ENCODE measurements around the gene KIF1B.
A peak's percentile ranks its signal among the peaks of the same experiment; 100 is the strongest.
"Not testable (repeated sequence)": the region's sequence is repeated elsewhere in the genome, so short reads cannot be mapped to it uniquely, and the experiment has no call there.

KIF1B gene

GRCh38 chr1:10387677-10388386 is 177.5 kb downstream of the KIF1B start:
- no peak for DNase-seq (ENCODE audit: low spot score)

- DNase-seq (ENCODE audit: low spot score), result no peak
Measured at GRCh38 chr1:10388387-10388715, 178.0 kb downstream of the KIF1B start.

DNA sequence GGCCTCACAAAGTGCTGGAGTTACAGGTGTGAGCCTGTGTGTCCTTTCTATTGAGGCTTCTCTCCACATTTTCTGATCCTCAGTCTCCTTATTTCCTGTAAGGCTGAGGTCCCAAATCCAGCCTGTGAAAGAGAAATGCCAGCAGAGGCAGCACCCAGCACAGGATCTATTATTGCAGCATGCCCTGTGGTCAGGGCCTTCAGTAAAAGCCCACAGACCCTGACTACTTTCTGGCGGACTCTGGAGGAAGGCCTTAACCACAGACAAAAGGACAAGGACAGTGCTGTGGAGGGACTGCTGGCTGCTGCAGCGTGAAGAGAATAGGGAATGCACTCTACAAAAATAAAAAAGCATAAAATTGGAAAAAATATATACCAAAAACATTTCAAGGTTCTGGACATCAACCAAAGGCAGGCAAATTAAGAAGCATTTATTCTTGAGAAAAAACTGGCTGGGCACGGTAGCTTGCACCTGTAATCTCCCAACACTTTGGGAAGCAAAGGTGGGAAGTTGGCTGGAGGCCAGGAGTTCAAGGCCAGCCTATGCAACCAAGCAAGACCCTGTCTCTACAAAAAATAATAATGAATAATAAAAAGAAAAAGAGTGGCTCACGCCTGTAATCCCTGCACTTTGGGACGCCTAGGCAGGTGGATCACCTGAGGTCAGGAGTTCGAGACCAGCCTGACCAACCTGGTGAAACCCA is 179.1 kb downstream of the KIF1B start:
- DNase-seq (ENCODE audit: low spot score), result no peak

DNA sequence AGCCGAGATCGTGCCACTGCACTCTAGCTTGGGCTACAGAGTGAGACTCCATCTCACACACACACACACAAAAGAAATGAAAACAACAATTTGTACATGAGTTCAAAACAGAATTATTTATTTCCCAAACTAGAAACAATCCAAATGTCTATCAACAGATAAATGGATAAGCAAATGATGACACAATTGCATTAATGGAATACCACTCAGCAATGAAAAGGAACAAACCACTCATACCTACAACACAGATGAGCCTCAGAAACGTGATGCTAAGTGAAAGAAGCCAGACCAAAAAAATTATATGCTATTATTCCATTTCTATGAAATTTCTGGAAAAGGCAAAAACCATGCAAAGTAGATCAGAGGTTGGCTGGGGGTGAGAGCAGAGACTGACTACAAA is 186.5 kb downstream of the KIF1B start:
- DNase-seq (ENCODE audit: low spot score), result no peak

GRCh38 chr1:10398278-10398733 is 187.9 kb downstream of the KIF1B start:
- DNase-seq (ENCODE audit: low spot score), result no peak

- peak; percentile 96 for DNase-seq (ENCODE audit: low spot score)
Measured at GRCh38 chr1:10398734-10399443, 188.5 kb downstream of the KIF1B start, which contains the start of gene PGD. PGD (plus strand) TSS chr1:10399064; CDS start chr1:10399118, 54 bp downstream.

DNA sequence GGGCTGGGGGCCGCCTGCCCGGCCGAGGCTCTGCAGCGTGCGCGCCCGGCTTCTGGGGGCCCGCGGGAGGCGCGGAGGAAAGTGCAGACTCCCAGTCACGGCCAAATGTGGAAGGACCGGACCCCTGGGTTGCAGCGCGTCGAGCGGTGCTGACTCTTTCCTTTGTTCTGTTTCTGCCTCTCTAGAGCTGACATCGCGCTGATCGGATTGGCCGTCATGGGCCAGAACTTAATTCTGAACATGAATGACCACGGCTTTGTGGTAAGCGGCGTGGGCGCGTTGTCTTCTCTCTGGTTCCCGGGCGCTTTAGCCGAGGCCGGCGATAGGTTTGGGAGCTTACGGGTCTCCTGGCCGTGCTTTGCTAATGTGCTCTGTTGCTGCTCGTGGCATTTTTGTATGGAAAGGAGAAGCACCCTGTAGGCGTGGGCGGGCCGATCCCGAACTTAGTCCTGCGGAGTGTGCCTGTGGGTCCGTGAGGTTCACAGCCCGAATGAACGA is 189.1 kb downstream of the KIF1B start:
- no peak for DNase-seq (ENCODE audit: low spot score)

DNA sequence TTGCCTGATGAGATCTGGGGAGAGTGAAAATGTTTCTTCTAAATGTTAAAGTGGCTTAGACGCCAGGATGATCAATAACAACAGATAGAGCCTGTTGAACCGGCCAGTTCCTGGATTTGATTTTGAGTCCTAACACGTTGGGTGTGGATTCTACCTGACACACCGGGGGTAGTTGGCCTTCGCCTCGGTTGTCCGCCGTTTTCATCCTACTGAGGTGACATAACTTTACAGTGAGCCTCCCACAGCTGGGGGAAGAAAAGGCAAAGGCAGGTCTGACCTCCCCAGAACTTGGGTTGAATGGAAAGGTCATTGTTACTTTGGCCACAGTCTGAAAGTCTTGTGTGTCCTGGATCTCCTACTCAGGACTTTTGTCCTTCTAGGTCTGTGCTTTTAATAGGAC is 189.6 kb downstream of the KIF1B start:
- no peak for DNase-seq (ENCODE audit: low spot score)

- no peak for DNase-seq (ENCODE audit: low spot score)
Measured at GRCh38 chr1:10401281-10401680, 190.9 kb downstream of the KIF1B start.

- no peak for DNase-seq (ENCODE audit: low spot score)
Measured at GRCh38 chr1:10402729-10403274, 192.4 kb downstream of the KIF1B start.

DNA sequence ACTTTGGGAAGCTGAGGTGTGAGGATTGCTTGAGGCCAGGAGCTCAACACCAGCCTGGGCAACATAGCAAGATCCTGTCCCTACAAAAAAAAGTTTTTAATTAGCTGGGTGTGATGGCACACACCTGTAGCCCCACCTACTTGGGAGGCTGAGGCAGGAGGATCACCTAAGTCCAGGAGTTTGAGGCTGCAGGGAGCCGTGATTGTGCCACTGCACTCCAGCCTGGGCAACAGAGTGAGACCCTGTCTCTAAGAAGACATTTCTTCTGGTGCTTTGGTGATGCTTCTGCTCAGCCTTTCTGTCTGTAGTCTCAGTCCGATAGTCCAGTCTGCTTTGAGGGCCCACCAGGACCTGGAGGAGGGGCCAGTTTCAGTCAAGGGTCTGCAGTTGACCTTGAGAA is 196.8 kb downstream of the KIF1B start:
- DNase-seq (ENCODE audit: low spot score), result no peak

DNA sequence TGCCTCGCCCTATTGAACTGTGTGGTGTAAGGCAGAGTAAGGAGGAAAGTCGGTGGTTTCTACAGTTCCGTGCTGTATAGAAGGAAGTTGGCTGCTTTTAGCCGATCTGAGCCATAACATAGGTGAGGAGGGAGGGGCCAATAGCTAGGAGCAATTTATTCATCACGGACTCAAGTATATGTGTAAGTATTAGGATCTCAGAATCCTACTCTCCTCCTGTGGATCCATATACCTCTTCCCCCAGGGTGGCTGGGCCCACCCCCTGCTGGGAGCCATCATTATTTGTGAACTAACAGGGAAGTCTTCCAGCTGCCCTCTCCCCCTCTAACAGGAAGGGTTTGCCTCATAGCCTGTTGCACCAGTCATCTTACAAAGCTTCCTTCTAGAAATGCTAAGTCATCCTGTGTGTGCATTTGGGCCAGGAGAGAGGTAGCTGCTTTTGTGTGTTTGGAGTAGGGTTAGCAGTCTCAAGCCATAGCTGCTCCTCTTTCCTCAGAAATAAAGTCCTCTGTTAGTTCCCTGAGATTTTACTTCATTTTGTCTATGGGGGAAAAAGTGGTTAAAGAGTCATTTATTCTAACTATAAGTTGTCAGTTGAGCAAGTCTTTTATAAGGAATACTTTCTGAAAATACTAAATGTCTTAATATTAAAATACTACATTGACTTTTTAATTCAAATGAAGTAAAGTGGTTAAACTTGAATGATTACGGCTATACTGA is 205.0 kb downstream of the KIF1B start:
- DNase-seq (ENCODE audit: low spot score), result no peak

DNA sequence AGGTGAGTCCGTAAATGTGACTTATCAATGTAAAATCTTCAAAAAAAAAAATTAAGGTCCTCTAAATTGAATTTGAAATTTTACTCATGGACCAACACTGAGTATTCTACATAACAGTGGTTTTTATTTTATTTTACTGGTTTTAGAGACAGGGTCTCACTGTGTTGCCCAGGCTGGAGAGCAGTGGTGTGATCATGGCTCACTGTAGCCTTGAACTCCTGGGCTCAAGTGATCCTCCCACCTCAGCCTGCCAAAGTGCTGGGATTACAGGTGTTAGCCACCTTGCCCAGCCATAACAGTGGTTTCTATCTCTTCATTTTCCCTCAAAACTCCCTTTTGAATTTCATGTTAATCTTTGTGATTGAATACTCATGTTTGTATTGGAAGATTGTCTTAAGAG is 205.6 kb downstream of the KIF1B start:
- DNase-seq (ENCODE audit: low spot score), result not testable (repeated sequence)

DNA sequence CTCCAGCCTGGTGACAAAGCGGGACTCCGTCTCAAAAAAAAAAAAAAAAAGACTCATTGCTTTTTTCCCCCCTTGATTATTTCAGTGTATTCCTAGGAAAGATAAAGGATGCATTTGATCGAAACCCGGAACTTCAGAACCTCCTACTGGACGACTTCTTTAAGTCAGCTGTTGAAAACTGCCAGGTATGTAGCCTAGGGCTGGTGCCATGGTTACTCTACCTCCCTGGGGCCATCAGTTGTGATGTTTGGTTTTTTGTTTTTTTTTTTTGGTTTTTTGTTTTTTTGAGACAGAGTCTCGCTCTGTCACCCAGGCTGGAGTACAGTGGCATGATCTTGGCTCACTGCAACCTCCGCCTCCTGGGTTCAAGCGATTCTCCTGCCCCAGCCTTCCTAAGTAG is 208.4 kb downstream of the KIF1B start:
- DNase-seq (ENCODE audit: low spot score), result not testable (repeated sequence)

DNA sequence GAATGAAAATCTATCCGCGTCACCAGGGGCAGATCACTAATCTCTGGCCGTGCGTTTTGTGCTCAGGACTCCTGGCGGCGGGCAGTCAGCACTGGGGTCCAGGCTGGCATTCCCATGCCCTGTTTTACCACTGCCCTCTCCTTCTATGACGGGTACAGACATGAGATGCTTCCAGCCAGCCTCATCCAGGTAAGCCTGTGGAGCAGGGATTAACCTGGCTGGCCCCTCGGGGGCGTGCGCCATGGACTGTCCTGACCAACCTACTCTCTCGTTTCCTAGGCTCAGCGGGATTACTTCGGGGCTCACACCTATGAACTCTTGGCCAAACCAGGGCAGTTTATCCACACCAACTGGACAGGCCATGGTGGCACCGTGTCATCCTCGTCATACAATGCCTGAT is 209.0 kb downstream of the KIF1B start:
- no peak for DNase-seq (ENCODE audit: low spot score)

DNA sequence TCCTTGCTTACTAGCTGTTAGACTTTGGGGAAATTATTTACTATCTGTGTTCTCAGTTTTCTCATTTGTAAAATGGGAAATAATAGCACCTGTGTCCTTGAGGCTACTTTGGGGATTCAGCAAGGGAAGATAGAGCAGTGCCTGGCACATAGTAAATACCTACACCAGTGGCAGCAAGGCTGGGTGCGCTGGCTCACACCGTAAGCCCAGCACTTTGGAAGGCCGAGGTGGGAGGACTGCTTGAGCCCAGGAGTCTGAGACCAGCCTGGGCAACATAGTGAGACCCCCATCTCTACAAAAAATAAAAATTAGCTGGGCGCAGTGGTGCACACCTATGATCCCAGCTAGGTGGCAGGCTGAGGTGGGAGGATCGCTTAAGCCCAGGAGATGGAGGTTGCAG is 211.3 kb downstream of the KIF1B start:
- DNase-seq (ENCODE audit: low spot score), result no peak

DNA sequence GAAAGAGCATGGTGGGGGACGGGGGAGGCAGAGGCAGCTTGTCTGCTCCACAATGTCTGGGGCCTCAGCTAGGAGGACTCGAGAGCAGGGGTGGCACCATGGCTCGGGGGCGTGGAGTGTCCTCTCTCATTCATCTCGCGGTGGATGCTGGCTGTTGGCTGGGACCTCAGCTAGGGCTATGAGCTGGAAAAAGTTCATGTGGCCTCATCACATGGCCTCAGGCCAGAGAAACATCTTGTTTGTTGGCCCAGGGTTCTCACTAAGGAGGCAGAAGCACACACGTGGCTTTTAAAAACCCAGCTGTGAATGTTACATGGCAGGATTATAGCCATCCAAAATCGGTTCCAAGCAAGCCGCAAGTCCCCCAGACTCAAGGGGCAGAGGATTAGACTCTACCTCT is 213.7 kb downstream of the KIF1B start:
- DNase-seq (ENCODE audit: low spot score), result no peak

GRCh38 chr1:10424651-10425050 is 214.3 kb downstream of the KIF1B start:
- DNase-seq (ENCODE audit: low spot score), result no peak

DNA sequence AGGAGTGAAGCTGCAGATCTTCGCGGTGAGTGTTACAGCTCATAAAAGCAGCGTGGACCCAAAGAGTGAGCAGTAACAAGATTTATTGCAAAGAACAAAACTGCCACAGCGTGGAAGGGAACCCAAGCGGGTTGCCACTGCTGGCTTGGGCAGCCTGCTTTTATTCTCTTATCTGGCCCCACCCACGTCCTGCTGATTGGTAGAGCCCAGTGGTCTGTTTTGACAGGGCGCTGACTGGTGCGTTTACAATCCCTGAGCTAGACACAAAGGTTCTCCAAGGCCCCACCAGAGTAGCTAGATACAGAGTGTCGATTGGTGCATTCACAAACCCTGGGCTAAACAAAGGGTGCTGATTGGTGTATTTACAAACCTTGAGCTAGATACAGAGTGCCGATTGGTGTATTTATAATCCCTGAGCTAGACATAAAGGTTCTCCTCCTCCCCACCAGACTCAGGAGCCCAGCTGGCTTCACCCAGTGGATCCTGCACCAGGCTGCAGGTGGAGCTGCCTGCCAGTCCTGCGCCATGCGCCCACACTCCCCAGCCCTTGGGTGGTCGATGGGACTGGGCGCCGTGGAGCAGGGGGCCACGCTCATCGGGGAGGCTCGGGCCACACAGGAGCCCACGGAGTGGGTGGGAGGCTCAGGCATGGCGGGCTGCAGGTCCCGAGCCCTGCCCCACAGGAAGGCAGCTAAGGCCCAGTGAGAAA is 215.6 kb downstream of the KIF1B start:
- not testable (repeated sequence) for DNase-seq (ENCODE audit: low spot score)

DNA sequence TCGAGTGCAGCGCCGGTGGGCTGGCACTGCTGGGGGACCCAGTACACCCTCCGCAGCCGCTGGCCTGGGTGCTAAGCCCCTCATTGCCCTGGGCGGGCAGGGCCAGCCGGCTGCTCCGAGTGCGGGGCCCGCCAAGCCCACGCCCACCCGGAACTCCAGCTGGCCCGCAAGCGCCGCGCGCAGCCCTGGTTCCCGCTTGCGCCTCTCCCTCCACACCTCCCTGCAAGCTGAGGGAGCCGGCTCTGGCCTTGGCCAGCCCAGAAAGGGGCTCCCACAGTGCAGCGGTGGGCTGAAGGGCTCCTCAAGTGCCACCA is 216.1 kb downstream of the KIF1B start:
- not testable (repeated sequence) for DNase-seq (ENCODE audit: low spot score)

DNA sequence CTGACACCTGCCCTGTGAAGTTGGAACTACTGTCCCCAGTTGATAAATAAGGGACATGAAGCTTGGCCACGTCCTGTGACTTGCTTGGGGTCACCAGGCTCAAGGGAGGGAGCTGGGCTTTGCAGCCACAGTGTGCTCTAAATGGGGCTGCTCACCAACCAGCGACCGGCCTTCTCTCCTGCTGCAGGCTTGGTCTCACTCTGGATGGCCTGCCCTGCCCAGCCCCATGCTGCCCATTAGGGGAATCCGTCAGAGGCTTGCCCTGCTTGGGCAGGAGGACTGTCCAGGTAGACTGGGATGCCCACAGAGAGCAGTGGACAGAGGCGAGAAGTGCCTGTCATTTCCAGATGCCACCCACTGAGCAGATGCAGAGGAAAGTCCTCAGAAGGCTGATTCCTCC is 218.6 kb downstream of the KIF1B start:
- DNase-seq (ENCODE audit: low spot score), result no peak

DNA sequence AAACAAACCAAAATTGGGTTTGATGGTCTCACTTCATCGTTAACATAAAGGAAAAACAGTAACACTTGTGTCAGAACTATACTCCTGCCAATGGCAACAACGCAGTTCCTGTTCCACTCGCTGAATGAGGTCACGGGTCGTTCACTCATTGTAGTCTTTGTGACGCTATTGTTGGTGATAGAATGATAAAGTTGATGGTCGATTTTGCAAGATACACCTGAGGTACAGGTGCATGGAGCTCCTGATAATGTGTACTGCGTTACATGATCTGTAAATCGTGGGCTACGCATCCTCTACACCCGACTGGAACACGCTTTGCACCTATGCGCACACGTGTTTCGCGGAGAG is 219.5 kb downstream of the KIF1B start:
- DNase-seq (ENCODE audit: low spot score), result peak; percentile 12
